K562 (cell line): ENCODE measurements around the gene LAMA5. TPM values are rescaled to one million over a fixed set of nuclear protein-coding genes. Genes with fewer than 3 reads are reported as not detected.

ENCODE experiments used
- ATAC-seq: fragments of 200-7000 bp; cut with Tn5 transposase; 3 replicates; pipeline ENCODE4 v1.9.1; 2020; ENCODE audit warnings: moderate library complexity
- BruUV-seq: library from RNA; stranded (reverse); fragments of 400-500 nt; replicated peaks from 2 replicates; lab custom pipeline; 2021; lab: Mats Ljungman, UMichigan
- CTCF ChIA-PET: fragments of 300-600 bp; formaldehyde crosslinking; extraction: SDS; loops from one replicate; lab custom pipeline; 2021; ENCODE audit warnings: low intra/inter-chr PET ratio; lab: Yijun Ruan, JAX
- POLR2A ChIA-PET: fragments of 300-600, 350-650 bp; sonication (Branson Sonifier 250); formaldehyde crosslinking; extraction: SDS; loops from one replicate; lab custom pipeline; 2021; ENCODE audit warnings: antibody characterized with exemption, inconsistent platforms; lab: Yijun Ruan, JAX
- DNase-seq, 4 experiments: peaks; one replicate each; pipeline versions ENCODE4 v3.0.0 to v3.0.0-alpha.2; 2011 to 2018; ENCODE audit warnings: low spot score in 3 of 4, mixed read lengths in 3 of 4; ENCODE audit errors: extremely low read depth in 1 of 4
- FAIRE-seq: peaks from 2 replicates; lab custom pipeline; 2011; peaks lifted over from hg19 to GRCh38; lab: Jason Lieb, UNC
- H2AFZ ChIP-seq: 2 replicates; pipeline ENCODE4 v1.6.0; 2011; ENCODE audit warnings: low read depth, low read length, control low read depth, inconsistent platforms
- H3K27ac ChIP-seq: fragments of 200-600 bp; 3 replicates; pipeline ENCODE4 v1.8.0; 2011; ENCODE audit warnings: low read depth, mild to moderate bottlenecking, control low read depth, inconsistent platforms, low read length, moderate library complexity, mixed read lengths; ENCODE audit errors: extremely low read depth
- H3K27me3 ChIP-seq, 2 experiments: fragments of 300-600 bp in 1 of 2; 2 replicates in 1 of 2; 3 replicates in 1 of 2; pipeline versions ENCODE4 v1.6.0 to v1.8.0; 2011; ENCODE audit warnings: inconsistent platforms in 2 of 2, low read length in 2 of 2, mild to moderate bottlenecking in 1 of 2, mixed read lengths in 1 of 2, moderate library complexity in 1 of 2; ENCODE audit not compliant: control insufficient read depth in 2 of 2, insufficient read depth in 2 of 2
- H3K36me3 ChIP-seq: fragments of 300-600 bp; 3 replicates; pipeline ENCODE4 v1.8.0; 2011; ENCODE audit warnings: mild to moderate bottlenecking, low read length, inconsistent platforms; ENCODE audit not compliant: control insufficient read depth, insufficient read depth
- H3K4me1 ChIP-seq, 2 experiments: fragments of 200-600 bp in 1 of 2; replicated peaks in 1 of 2; 2 replicates in 1 of 2; 3 replicates in 1 of 2; pipeline versions ENCODE4 v1.5.1 to v1.8.0; 2011; ENCODE audit warnings: inconsistent platforms in 2 of 2, low read length in 2 of 2, mild to moderate bottlenecking in 1 of 2, mixed read lengths in 1 of 2, moderate library complexity in 1 of 2; ENCODE audit not compliant: control insufficient read depth in 2 of 2, insufficient read depth in 2 of 2
- H3K4me2 ChIP-seq: 2 replicates; pipeline ENCODE4 v1.6.1; 2011; ENCODE audit warnings: low read length, control low read depth, inconsistent platforms, mixed read lengths; ENCODE audit not compliant: insufficient read depth
- H3K4me3 ChIP-seq: fragments of 200-600 bp; sonication (generic), shearing (Covaris generic); 2 replicates; pipeline ENCODE4 v1.5.1; 2016; ENCODE audit warnings: control low read depth, inconsistent platforms
- H3K79me2 ChIP-seq: fragments of 200-600 bp; 3 replicates; pipeline ENCODE4 v1.8.0; 2011; ENCODE audit warnings: low read length, inconsistent platforms; ENCODE audit not compliant: control insufficient read depth, insufficient read depth
- H3K9ac ChIP-seq, 2 experiments: 2 replicates each; pipeline versions ENCODE4 v1.6.0 to v1.6.1; 2011; ENCODE audit warnings: low read depth in 2 of 2, low read length in 2 of 2, control low read depth in 1 of 2, inconsistent platforms in 1 of 2, mild to moderate bottlenecking in 1 of 2, mixed read lengths in 1 of 2; ENCODE audit not compliant: insufficient read depth in 1 of 2
- H3K9me1 ChIP-seq: one replicate; pipeline ENCODE4 v1.6.0; 2011; ENCODE audit warnings: inconsistent platforms, mild to moderate bottlenecking, low read length, moderate library complexity; ENCODE audit not compliant: control insufficient read depth, insufficient read depth
- H3K9me3 ChIP-seq: replicated peaks from 2 replicates; pipeline ENCODE4 v1.5.1; 2011; ENCODE audit warnings: low read depth, low read length, inconsistent platforms; ENCODE audit not compliant: control insufficient read depth, insufficient read depth
- H4K20me1 ChIP-seq: replicated peaks from 2 replicates; pipeline ENCODE4 v1.6.1; 2011; ENCODE audit warnings: low read length, inconsistent platforms, mixed read lengths; ENCODE audit not compliant: control insufficient read depth, insufficient read depth
- CCAR2 ChIP-seq: fragments of 200-400 bp; formaldehyde crosslinking; IDR thresholded peaks from 2 replicates; pipeline ENCODE4 v1.6.1; 2017; ENCODE audit warnings: mild to moderate bottlenecking, low read depth, low read length
- GATAD2A ChIP-seq: fragments of 450-650 bp; IDR thresholded peaks from 2 replicates; pipeline ENCODE4 v1.6.1; 2017
- HNRNPL ChIP-seq: fragments of 200-400 bp; formaldehyde crosslinking; IDR thresholded peaks from 2 replicates; pipeline ENCODE4 v1.6.1; 2017; ENCODE audit warnings: low read depth, mild to moderate bottlenecking, low read length
- POLR2G ChIP-seq: fragments of 200-400 bp; formaldehyde crosslinking; IDR thresholded peaks from 2 replicates; pipeline ENCODE4 v1.6.1; 2017; ENCODE audit warnings: low read depth, mild to moderate bottlenecking, antibody characterized with exemption, low read length, moderate library complexity
- TAF15 ChIP-seq: fragments of 200-400 bp; formaldehyde crosslinking; IDR thresholded peaks from 2 replicates; pipeline ENCODE4 v1.6.1; 2017; ENCODE audit warnings: mild to moderate bottlenecking, low read depth, low read length, moderate library complexity
- WGBS: fragments of 100-300 bp; shearing (Covaris generic); methylation state at CpG from one replicate; pipeline ENCODE4 v1.1.6; 2016; ENCODE audit warnings: low coverage, mixed read lengths; ENCODE audit not compliant: insufficient coverage; ENCODE audit errors: missing lambda C conversion rate; 5-methylcytosine and 5-hydroxymethylcytosine counted together
- in situ Hi-C: fragments of 300-500 bp; cut with MboI; formaldehyde crosslinking; loops from 4 replicates; pipeline ENCODE4 v1.15.0; 2018; ENCODE audit warnings: inconsistent platforms, mixed read lengths
- intact Hi-C: fragments of 100-400 bp; cut with micrococcal nuclease; formaldehyde crosslinking; loops from 2 replicates; pipeline ENCODE4 v1.14.2; 2022
- polyA plus RNA-seq, 8 experiments: library from polyadenylated mRNA; depleted of rRNA in 4 of 8; stranded (reverse) in 5 of 8; unstranded in 3 of 8; fragments of >200 nt; fragmentation: Nextera tagmentation in 2 of 8; fragmentation: Illumina TruSeq in 1 of 8; extraction: Ambion mirVana in 2 of 8; extraction: Trizol in 1 of 8; gene quantifications; 2 replicates each; pipeline versions ENCODE4 v1.2.1 to v1.2.3, GENCODE V29; 2011 to 2014; ENCODE audit warnings: inconsistent platforms in 1 of 8, missing spikeins in 1 of 8
- total RNA-seq, 7 experiments: library from RNA; depleted of rRNA in 6 of 7; stranded (reverse); fragments of >200 nt in 6 of 7; fragmentation: Illumina TruSeq in 2 of 7; extraction: Trizol in 2 of 7; gene quantifications; 2 replicates each; pipeline versions ENCODE4 v1.2.1 to v1.2.3, GENCODE V29; 2011 to 2021; ENCODE audit warnings: low replicate concordance in 1 of 7
- TF ChIP-seq, protein P1 (sequence below), 2 experiments: fragments of 250-450 bp in 1 of 2; fragments of 450-650 bp in 1 of 2; sonication (Bioruptor Pico) in 1 of 2; IDR thresholded peaks; 2 replicates each; pipeline versions ENCODE4 v1.6.1 to v1.8.0; 2016 to 2021; ENCODE audit warnings: mild to moderate bottlenecking in 2 of 2, moderate library complexity in 2 of 2, missing compliant biosample characterization in 1 of 2, missing genetic modification characterization in 1 of 2

The LAMA5 gene
- total and polyA plus RNA-seq, 9 of the 15 experiments (the other 6 are each of a cell fraction or from before 2014, with no cell fraction given): 0.31 to 101 (median 7.8) TPM

DNA sequence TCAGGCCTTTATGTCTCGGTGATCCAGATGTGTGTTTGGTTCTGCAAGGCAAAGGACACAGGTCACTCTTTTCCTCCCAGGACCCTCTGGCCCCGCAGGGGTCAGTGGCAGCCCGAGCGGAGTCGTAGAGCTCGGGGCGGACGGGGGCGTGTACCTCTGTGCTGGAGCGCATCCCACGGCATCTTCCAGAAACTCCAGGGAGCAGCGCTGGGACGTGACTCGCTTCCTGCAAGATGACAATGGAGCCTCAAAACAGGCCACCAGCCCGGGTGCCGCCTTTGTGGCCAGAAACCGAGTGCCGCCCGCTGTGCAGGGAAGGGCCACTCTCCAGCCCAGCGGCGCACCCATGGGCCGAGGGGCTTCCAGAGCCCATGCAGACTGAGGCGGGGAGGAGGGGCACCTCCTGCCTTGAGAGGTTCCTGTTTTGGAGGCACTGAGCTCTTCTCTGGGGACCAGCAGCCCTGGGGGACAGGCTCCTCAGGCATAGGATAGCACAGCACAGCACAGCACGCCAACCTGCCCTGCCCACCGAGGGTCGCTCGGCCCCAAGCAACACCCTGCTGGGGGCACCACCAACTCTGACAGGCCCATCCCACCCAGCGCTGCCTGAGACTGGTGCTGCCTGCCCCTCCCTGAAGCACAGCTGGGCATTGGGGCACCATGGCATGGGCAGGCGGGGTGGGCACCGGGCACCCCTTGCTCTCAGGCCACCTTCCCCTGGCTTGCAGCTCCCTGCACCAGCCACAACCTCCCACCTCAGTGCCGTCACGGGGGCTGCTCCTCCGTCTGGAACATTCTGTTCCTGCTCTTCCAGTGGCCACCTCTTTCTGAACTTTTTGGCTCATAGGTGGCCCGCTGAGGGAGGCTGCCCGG is 29.5 kb upstream of the LAMA5 start:
- no peak for TF ChIP-seq CCAR2
- no peak for TF ChIP-seq TAF15
- peak; percentile 47; the same call in 1 of the 2 replicates for TF ChIP-seq POLR2G
- no peak for TF ChIP-seq GATAD2A
- TF ChIP-seq, protein P1, sequence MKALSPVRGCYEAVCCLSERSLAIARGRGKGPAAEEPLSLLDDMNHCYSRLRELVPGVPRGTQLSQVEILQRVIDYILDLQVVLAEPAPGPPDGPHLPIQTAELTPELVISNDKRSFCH (CRISPR knock-in tag; IDR thresholded peaks at IDR 0.05): no peak
- TF ChIP-seq, protein P1 (tag; IDR thresholded peaks at IDR 0.05): no peak
- 0 out of 2 replicates have a peak, but pooled peaks have one; percentile 30 for TF ChIP-seq HNRNPL
- H4K20me1 ChIP-seq: no peaks in the 10 kb centered on the region
- H3K27ac ChIP-seq: no peak overlapping the region
- DNase-seq (no peak), ATAC-seq (no peak), FAIRE-seq (no peak)
- H3K4me2 ChIP-seq: no peak overlapping the region
- H3K9me1 ChIP-seq: peaks cover 5% of the 10 kb centered on the region
- H3K4me1 ChIP-seq: peaks cover 0 to 52% of the 10 kb centered on the region in 2 experiments; a peak in 2 of 5 replicates
- in situ Hi-C loops (no loop called here), intact Hi-C loops (no loop called here)
- no peaks in the 10 kb centered on the region for H3K9me3 ChIP-seq
- no peaks in the 10 kb centered on the region for H3K79me2 ChIP-seq
- no peak overlapping the region for H3K4me3 ChIP-seq
- WGBS: 70% methylated on average over 32 of the region's 35 CpGs
- H3K27me3 ChIP-seq: no peaks in the 10 kb centered on the region
- no peak overlapping the region for H3K9ac ChIP-seq
- no peak overlapping the region for H2AFZ ChIP-seq
- no TSS peak for BruUV-seq
- CTCF ChIA-PET: no interaction called here
- peaks cover 4% of the 10 kb centered on the region; the same call in 1 of the 3 replicates for H3K36me3 ChIP-seq
- POLR2A ChIA-PET: interaction anchor here (3.0 kb wide), 1 partner anchor 10 kb away, joined by 12 read pairs; the partner anchor contains the start of gene RPS21
